HG02678 (cell line): ENCODE measurements around the gene SSMEM1.
"Not testable (repeated sequence)": the region's sequence is repeated elsewhere in the genome, so short reads cannot be mapped to it uniquely, and the experiment has no call there.

Experiments
- ATAC-seq: cut with Tn5 transposase; IDR thresholded peaks from one replicate; pipeline ENCODE4 v1.9.1; 2021; ENCODE audit warnings: mild to moderate bottlenecking, moderate library complexity; ENCODE audit not compliant: unreplicated experiment

SSMEM1 gene

GRCh38 chr7:130243486-130243885 lies 35.8 kb downstream of the SSMEM1 start:
- not testable (repeated sequence) for ATAC-seq

GRCh38 chr7:130246491-130246890 lies 38.8 kb downstream of the SSMEM1 start:
- not testable (repeated sequence) for ATAC-seq

- ATAC-seq: not testable (repeated sequence)
Observed at GRCh38 chr7:130248842-130249241, 41.2 kb downstream of the SSMEM1 start.

GRCh38 chr7:130249626-130250025 lies 42.0 kb downstream of the SSMEM1 start:
- ATAC-seq: not testable (repeated sequence)

DNA sequence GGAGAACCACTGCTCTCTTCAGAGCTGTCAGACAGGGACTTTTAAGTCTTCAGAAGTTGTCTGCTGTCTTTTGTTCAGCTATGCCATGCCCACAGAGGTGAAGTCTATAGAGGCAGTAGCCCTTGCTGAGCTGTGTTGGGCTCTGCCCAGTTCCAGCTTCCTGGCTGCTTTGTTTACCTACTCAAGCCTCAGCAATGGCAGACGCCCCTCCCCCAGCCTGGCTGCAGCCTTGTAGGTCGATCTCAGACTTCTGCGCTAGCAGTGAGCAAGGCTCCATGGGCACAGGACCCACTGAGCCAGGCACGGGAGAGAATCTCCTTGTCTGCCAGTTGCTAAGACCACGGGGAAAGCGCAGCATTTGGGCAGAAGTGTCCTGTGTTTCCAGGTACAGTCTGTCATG lies 46.9 kb downstream of the SSMEM1 start:
- ATAC-seq: no peak

GRCh38 chr7:130256704-130257103 lies 49.0 kb downstream of the SSMEM1 start:
- no peak for ATAC-seq

DNA sequence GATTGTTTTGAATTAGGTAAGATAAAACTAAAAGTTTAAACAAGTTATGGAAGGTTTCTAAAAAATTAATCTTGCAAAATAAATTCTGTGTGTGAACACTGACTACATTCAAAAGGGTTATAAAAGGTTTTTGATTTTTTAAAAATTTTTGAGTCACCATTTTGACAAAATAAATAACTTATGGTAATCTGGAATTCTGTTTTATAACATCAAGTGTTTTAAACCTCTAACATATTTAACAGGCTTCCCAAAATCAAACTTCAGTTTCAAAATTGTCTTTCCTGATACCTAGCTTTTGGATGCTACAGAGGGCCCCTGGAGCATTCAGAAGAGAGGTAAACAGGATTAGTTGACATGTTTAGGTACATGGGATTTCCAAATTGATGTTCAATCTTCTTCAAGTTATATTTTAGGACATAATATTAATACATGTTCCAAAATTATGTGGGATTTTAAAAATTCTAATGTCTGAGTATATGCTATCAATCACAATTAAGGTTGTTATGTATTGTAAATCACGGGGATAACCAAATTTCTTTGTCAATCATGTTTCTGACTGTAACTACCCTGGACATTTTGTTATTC lies 50.9 kb downstream of the SSMEM1 start:
- no peak for ATAC-seq

DNA sequence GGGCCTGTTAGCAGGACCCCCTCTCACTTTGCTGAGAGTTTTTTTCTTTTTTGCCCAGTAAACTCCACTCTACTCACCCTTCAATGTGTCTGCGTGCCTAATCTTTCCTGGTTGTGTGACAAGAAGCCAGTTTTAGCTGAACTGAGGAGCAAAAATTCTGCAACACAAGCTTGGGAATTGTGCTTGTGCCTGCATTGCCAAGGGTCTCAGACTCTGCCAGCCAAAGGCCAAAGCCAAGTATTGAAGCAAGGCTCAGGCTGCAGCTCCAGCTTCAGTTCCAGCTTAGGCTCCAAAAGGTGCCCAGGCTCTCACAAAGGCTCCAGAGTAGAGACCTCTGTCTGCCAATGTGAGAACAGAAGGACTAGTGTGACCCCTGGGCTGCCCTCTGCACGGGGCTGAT lies 54.8 kb downstream of the SSMEM1 start:
- ATAC-seq: no peak

GRCh38 chr7:130263130-130263529 lies 55.5 kb downstream of the SSMEM1 start:
- no peak for ATAC-seq
